GM18519 (cell line): Measurements from ENCODE around the gene TRAF3.

Experiments
- ATAC-seq: cut with Tn5 transposase; IDR thresholded peaks from one replicate; pipeline ENCODE4 v1.9.1; 2021; ENCODE audit warnings: mild to moderate bottlenecking, moderate library complexity; ENCODE audit not compliant: unreplicated experiment, low FRiP score

The TRAF3 gene

DNA sequence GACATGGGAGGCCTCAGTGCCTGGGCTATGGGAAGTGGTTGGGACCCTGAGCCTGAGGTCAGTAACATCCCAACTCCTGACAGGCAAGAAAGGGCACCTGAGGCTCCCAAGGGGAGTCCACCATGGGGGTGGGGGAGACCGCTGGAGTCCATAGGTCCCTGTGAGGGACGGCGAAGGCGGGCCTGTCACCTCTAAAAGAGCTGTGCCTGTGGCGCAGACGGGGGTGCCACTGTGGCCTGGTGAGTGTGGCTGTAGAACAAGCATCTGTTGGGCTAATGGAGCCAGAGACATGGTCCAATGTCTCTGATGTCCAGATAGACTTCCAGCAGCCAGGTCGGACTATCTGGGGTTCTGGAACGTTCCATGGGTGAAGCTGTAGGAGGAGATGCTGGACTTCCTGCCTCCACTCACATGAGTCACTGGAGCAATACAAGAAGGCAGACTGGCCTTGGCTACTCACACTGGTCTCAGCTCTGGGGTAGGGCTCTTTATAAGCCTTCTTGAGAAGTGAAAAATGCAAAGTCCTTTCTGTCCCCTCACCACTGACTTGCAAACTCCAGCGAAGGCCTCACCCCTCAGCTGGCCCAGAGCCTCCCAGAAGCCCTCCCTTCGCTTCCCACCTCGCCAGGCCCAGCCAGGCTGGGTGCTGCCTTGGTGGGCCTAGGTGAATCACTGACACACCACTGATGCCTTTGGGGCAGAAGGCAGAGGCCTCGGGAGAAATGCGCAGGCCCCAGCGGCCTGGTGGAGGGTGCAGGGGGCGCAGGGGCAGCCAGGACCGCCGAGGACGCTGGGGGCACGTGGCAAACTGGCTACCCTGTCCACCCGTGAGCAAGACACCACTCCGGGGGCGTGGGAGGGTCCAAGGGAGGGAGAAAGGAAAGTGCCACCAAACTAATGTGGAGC lies 1.1 kb upstream of the TRAF3 start:
- ATAC-seq, result no peak

DNA sequence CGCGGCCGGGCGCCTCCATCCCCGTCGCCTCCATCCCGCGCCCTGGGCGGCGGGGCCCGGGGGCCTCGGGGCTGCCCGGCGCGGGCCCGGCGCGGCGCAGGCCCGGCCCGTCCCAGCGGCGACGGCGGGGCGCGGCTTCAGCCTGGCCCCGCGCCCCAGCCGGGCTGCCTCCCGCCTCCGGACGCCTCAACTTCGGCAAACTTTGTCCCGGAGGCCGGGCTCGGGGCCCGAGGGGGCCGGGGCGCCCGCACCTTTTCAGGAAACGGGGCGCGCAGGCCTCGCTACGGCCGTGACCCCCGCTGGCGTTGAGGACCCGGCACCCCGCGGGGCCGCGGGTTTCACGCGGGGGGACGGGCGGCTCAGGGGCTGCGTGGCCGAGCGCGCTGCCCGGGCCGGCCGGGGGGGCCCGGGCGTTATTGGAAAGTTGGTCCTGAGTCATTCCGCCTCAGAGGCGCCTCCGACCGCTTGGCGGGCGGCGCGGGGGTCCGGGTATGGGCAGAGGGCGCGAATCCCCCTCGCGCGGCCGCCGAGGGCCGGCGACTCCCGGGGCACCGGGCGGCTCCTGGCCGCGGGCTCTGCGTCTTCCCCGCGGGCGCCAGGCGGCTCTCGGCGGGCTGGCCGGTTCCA lies 575 bp downstream of the TRAF3 start:
- peak; percentile 17 for ATAC-seq

DNA sequence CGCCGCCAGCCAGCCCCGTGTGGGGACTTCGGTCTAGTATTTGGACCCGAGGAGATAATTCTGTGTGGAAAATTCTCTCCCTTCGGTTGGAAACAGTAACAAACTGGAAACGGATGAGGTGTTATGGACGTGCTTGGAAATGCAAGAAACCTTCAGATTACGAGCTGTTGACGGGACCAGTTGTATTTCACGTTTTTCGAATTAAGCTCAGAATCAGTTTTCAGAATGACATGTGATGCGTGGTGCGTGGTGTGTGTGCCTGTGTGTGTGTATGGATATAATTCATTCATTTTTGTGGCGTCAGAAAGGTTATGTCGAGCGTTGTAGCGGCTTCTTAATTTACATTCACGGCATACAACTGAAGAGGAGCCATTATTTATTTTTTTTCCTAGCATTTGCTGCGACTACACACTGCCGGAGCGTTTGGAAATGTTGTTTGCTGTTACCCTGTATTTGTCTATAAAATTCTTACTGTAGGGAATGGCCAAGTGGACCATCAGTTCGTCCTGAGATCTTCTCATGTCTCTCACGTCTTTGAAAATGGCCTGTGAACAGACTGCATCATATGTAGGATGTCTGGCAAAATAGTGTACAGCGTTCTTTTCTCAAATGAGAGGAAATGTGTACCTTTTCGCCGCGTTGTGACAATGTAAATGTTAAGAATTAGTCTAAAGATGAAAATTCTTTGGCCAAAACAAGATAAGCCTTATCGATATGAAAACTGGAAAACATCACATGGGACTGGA lies 1.3 kb downstream of the TRAF3 start:
- ATAC-seq, result no peak

DNA sequence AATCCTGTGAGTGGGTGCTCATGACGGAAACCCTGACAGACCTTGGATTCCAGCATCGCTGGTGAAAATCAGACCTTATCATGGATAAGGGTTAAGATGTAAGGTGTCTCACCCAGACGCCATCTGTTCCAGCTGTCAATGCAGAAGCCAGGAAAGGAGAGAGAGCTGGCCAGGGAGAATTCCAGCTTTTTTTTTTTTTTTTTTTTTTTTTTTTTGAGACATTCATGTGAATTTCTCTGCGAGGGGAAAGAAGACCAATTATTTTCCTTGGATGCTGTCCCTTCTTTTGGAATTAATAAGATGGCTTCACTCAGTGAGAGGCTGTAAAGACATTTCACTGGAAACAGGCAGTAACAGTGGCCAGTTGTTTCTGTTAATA lies 1.8 kb downstream of the TRAF3 start:
- ATAC-seq, result no peak

DNA sequence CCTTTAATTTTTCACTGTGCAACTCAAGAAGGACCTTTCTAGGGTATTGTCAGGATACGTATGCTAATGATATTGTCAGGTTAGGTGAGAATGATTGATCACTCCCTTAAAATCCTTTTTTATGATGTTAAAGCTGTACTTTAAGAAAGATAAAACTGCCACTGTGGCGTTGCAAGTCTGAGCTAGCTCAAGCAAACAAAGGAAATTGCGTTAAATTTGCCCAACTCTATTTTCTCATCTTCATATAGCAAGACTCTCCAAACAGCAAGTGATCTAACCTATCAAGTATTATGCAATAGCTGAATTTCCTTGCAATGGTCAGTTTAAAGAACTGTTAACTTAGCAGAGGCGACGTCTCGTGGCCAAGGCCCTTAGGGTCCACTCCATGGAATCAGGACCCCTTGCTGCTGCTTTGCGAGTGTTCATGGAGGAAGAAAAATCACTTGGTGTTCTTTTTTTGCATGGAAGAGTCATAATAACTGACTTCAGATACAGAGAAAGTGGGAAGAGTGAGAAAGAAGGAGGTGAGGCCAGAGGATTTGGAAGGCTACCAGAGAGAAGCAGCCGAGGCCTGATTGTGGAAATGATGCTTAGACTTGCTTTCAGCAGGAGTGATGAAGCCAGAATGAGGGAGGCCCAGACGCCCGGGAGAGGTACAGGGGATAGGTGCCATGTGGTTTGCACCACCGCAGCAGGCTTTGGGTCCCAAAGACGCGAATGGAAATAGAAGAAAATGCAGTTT lies 2.5 kb downstream of the TRAF3 start:
- no peak for ATAC-seq

DNA sequence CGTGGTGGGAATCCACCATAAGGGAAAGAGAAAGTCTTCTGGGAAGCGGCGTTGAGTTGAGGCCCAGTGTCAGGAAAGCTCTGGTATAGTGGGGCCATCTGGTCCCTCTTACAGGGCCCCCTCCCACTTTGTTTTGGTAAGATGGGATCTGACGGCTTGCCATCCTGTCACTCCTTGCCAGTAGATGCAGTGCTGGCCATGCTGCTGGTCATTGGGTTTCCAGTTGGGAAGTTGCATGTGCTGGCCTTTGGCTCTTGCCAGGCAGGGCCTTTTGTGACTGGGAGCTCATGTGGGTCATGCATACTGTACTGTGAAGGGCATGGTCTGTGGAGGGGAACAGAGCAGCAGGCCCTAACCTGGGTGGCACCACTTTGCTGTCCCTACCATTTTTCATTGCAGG lies 3.8 kb downstream of the TRAF3 start:
- ATAC-seq, result no peak

DNA sequence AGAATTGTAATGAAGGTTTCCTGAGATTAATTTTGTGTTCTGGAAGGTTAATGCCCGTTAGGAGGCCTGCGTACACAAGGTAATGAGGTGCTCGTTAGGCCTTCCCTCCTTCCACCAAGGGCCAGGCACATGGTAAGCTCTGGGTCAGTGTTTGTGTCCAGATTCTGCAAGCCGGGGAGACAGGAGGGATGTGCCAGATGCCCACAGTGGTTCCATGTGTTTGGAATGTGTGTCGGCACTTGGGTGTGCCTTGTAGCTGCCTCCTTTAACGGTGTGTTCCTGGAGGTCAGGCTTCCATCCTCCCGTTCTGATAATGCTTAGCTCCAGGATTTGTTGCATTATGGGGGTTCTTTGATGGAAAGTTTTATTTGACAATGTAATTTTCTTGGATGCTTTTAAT lies 5.7 kb downstream of the TRAF3 start:
- no peak for ATAC-seq

DNA sequence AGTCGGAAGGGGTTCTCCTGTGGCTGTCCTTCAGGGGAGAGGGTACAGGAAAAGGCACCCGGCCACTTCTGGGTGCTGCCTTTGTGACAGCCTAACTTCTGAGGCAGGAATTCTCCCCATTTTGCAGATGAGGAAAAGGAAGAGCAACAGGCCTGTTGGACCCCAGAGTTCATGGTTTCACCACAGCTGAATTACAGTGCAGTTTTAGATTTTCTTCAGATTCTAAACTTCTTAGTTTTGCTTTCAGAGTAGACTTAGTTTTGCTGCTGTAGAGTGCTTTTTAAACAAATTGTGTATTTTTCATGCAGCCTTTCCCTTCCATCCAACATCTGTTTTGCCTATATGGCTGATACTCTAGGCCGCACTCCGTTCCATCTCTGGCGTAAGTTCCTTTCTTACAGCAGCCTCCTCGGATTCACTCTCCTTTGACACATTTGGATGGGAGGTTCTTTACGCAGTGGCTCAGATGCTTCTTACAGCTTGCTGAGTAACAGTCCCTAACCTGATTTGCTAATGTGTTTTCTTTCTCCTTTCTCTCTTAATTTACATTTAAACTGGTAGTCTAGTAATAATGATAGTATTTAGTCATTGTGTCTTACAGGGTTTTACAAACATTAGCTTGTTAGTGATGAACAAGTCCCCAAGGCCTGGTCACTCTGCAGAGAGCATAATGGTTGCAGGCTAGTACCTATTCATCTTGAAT lies 7.8 kb downstream of the TRAF3 start:
- ATAC-seq, result no peak

DNA sequence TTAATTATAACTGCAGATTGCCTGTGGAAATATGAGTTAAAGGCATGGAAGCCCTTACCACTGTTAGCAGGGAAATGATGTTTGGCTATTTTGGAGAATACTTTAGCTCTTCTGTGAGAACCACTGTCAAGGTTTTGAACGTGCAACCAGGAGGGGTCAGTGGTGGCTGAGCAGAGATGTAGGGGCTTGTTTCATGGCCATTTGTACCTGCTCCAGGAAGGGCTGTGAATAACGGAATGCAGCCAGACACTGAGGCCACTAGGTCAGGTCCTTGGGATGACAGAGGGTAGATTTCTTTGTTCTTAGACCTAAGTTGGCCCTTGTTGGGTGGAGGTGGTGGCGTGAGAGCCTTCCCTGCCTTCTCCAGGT lies 8.3 kb downstream of the TRAF3 start:
- ATAC-seq, result no peak

DNA sequence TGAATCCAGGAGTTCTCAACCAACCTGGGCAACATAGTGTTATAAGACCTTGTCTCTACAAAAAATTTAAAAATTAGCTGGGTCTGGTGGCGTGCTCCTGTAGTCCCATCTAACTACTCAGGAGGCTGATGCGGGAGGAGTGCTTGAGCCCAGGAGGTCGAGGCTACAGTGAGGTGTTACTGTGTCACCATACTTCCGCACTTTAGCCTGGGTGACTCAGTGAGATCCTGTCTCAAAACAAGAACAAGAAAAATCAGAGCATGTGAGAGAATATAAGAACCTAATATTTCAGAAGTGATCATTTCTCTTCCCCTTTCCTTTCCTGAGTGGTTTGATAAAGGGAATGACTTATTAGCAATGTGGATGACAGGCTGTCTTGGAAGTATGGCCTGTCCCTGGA lies 9.5 kb downstream of the TRAF3 start:
- ATAC-seq, result no peak

DNA sequence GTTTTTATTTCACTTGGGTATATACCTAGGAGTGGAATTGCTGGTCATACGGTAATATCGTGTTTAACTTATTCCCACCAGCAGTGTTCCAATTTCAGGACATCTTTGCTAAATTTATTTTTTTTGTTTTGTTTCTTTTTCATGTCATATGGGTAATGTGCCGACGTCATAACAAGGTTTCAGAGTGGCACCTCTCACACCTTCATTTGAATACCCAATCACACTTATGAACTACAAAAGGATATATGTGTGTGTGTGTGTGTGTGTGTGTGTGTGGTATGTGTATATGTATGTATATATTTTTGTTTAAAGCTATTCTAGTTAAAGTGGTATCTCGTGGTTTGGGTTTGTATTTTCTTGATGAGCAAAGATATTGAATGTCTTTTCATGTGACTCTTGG lies 12.1 kb downstream of the TRAF3 start:
- ATAC-seq, result no peak

DNA sequence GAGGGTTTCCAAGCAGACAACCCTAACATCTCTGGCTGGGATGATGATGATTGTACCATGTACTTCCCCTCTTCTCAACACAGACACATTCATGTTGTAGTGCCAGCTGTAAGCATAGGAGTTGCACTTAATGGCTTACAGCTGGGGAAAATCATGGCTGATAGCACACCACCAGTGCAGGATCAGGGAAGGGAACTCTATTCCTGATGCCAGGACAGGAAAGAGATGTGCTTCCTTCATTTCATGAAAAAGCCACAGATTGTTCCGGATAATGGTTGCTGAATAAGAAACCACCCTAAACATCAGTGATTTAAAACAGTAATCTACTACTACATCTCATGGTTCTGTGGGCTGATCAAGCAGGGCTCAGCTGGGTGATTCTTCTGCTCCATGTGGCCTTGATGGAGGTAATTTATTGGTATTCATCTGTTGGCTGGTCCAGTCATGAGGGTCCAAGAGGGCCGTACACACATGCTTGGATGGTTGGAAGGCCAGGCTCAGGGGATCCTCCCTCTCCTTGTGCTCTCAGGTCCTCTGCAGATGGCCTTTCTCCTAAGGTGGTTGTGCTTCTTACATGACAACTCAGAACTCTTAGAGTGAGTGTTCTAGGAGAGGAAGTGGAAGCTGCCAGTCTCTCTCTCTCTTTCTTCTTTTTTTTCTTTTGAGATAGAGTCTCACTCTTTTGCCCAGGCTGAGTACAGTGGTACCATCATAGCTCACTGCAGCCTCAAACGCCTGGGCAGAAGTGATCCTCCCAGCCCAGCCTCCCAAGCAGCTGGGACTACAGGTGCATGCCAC lies 16.5 kb downstream of the TRAF3 start:
- ATAC-seq, result no peak

DNA sequence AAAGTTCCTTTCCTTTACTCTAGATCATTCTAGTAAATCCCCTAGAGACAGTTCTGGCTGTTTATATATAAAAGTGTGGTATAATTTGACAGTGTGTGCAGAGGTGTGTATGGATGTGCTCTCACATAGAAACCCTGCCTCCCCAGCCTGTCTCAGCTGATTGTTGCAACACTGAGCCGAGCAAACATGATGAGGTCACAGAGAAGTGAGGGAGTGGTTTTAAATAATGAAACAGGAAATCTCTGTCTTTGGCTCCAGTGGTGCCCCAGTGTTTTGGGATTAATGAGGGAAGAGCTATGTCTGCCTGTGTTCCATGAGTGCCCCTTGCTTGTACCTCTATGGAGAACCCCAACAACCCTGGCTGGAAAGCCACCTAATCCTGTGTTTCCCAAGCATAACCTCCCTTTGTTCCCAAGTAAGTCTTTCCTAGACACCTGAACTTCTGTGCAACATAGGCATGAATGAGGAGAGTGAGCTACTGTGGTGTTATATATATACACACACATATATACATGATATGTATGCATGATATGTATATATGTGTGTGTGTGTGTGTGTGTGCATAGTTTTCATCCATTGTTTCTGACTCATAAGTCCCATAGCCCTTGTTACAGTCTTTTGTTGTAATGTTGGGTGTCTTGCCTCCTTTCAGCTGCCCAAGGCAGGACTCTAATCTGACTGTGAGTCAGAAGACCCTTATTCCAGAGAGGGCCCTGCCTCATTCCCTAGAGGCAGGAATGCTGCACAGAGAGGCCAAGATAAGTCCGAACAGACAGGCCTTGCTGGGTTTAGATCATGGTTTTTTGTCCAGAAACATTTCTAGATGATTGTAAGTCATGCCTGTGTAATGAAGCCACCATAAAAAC lies 18.0 kb downstream of the TRAF3 start:
- ATAC-seq, result no peak

DNA sequence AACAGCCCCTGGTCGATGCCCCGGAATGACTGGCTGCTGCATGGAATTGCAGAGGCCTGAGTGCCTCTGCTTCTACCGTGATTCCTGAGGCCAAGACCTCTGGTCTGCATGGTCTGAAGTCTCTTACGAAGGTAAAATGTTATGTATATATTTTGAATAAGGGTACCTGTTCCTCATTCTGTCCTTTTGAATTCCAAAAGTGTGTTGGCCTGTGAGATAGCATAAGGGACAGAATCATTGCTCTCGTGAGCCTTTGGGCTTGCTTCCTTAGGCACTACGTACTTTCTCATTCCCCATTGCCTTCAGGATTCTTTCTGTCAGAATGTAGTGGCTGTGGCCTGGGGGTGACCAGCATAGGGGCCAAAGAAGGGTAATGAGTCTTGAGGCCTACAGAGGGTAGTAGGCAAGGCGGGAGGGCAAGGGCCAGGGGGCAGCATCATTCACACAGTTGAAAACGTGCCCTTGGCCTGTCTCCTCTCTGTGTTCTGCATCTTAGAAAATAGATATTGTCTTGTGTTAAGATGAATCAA lies 19.5 kb downstream of the TRAF3 start:
- ATAC-seq, result no peak

DNA sequence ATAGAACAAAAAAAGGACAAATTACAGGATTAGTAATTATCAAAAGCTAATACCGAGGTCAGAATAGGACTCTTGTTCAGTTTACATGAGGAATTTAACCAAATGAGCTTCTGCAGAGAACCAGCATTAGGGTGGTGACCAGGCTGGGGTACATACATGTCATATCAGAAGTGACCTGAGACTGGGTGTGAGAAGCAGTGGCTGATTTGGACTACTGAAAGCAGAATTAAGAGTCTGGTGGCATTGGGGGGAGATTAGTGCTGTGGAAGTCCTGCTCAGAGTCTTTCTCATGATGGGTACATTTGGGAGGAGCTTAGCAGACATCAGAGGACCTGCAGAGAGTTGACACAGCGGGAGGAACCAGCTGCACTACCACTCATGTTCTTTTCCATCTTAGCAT lies 21.7 kb downstream of the TRAF3 start:
- ATAC-seq, result no peak

DNA sequence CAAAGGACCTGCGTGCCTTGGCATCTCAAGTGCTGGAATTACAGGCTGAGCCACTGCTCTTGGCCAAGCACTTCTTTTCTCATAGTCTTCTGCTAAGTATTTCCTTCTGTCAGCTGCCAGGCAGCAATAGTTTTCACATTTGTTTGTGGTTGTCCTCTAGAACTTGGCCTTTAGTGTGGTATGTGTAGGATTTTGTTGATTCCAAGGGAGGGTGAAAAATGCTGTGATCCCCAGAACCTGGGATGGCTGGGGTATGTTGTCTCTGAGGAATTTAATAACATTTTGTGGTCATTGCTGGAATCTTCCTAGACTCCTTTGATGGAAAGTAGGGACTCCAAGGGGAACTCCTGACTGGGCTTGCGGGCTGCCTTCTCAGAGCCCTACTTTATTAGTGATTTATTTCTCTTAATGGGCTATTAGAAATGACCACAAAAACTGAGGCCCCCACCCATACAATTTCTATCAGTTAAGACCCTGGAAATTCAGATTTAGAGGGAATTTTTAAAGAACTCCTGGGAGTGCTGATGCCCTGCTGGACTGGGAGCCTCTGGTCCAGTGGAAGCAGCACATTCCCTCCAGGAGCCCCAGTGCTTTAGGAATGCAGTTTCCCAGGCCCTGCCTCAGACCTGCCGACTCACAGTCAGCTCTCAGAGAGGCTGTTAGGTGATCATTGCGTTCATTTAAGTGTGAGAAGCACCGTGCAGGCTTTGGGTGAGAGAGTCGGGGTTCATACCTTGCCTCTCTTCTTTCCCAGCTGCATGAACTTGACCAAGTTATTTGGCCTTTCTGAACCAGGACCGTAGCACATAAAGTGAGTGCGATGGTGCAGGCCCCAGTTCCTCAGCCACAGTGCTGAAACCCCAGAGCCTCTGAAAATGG lies 22.7 kb downstream of the TRAF3 start:
- no peak for ATAC-seq

DNA sequence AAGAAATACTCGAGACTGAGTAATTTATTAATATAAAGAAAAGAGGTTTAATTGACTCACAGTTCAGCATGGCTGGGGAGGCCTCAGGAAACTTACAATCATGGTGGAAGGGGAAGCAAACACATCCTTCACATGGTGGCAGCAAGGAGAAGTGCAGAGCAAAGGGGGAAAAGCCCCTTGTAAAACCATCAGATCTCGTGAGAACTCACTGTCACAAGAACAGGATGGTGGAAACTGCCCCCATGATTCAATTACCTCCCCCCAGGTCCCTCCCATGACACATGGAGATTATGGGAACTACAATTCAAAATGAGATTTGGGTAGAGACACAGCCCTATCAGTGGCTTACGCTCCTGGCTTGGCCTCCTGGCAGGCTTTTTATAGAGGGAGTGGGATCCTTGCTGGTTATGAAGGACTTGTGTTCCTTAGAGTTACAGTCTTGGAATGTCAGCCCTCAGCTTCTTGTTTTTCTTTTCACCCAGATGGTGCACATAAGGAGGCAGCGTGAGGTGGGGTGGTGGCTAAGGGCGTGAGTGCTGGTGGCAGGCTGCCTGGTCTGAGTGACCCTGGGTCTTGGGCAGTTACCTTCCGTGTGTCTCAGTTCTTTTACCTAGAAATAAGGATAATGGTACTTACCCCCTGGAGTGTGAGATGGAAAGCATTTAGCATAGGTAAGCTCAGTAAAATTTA lies 25.7 kb downstream of the TRAF3 start:
- no peak for ATAC-seq
